HepG2 (cell line): Measurements from ENCODE around the gene NPNT. TPM values are rescaled to one million over a fixed set of nuclear protein-coding genes. Genes with fewer than 3 reads are reported as not detected.

Experiments used
- ATAC-seq: fragments of 200-7000 bp; cut with Tn5 transposase; 3 replicates; pipeline ENCODE4 v1.9.1; 2020; ENCODE audit warnings: mild to moderate bottlenecking, moderate library complexity
- BruUV-seq: library from RNA; stranded (reverse); fragments of 400-500 nt; replicated peaks from 2 replicates; lab custom pipeline; 2021; lab: Mats Ljungman, UMichigan
- CTCF ChIA-PET: fragments of 300-600 bp; formaldehyde crosslinking; extraction: SDS; loops from one replicate; lab custom pipeline; 2021; ENCODE audit warnings: low total read pairs, inconsistent platforms, low intra/inter-chr PET ratio; lab: Yijun Ruan, JAX
- POLR2A ChIA-PET: fragments of 350-600 bp; sonication (Branson Sonifier 250); formaldehyde crosslinking; loops from one replicate; lab custom pipeline; 2020; ENCODE audit warnings: antibody characterized with exemption, inconsistent platforms; lab: Yijun Ruan, JAX
- DNase-seq: peaks from one replicate; pipeline ENCODE4 v3.0.0-alpha.2; 2015; ENCODE audit warnings: low spot score
- FAIRE-seq: peaks from 3 replicates; lab custom pipeline; 2011; peaks lifted over from hg19 to GRCh38; lab: Jason Lieb, UNC
- H2AFZ ChIP-seq: one replicate; pipeline ENCODE4 v1.6.1; 2011; ENCODE audit warnings: low read length, inconsistent platforms
- H3K27ac ChIP-seq: fragments of 300-600 bp; 3 replicates; pipeline ENCODE4 v1.8.0; 2011; ENCODE audit warnings: mixed run types, mild to moderate bottlenecking, mixed read lengths, low read length, inconsistent platforms; ENCODE audit not compliant: insufficient read depth; ENCODE audit errors: extremely low read length
- H3K27me3 ChIP-seq, 2 experiments: fragments of 200-600 bp in 1 of 2; 2 replicates in 1 of 2; 3 replicates in 1 of 2; pipeline versions ENCODE4 v1.6.0 to v1.8.0; 2011; ENCODE audit warnings: low read length in 2 of 2, mild to moderate bottlenecking in 2 of 2, moderate library complexity in 2 of 2, inconsistent platforms in 1 of 2; ENCODE audit not compliant: insufficient read depth in 2 of 2, control insufficient read depth in 1 of 2
- H3K36me3 ChIP-seq, 2 experiments: fragments of 200-600 bp in 1 of 2; replicated peaks in 1 of 2; 2 replicates in 1 of 2; 3 replicates in 1 of 2; pipeline versions ENCODE4 v1.5.1 to v1.8.0; 2011; ENCODE audit warnings: low read length in 2 of 2, inconsistent platforms in 1 of 2; ENCODE audit not compliant: insufficient read depth in 2 of 2, control insufficient read depth in 1 of 2
- H3K4me1 ChIP-seq: 2 replicates; pipeline ENCODE4 v1.5.1; 2012; ENCODE audit warnings: low read length, inconsistent platforms; ENCODE audit not compliant: insufficient read depth
- H3K4me2 ChIP-seq: 2 replicates; pipeline ENCODE4 v1.6.0; 2011; ENCODE audit warnings: low read depth, low read length, inconsistent platforms
- H3K4me3 ChIP-seq, 3 experiments: fragments of 200-600 bp in 1 of 3; sonication (generic), shearing (Covaris generic) in 1 of 3; replicated peaks in 1 of 3; 2 replicates each; pipeline ENCODE4 v1.5.1; 2011 to 2016; ENCODE audit warnings: low read length in 3 of 3, inconsistent platforms in 2 of 3, low read depth in 2 of 3, mild to moderate bottlenecking in 2 of 3, control low read depth in 1 of 3, mixed read lengths in 1 of 3; ENCODE audit not compliant: insufficient read depth in 1 of 3
- H3K79me2 ChIP-seq: one replicate; pipeline ENCODE4 v1.6.1; 2011; ENCODE audit warnings: low read length, inconsistent platforms; ENCODE audit not compliant: insufficient read depth
- H3K9ac ChIP-seq: 2 replicates; pipeline ENCODE4 v1.6.0; 2011; ENCODE audit warnings: mild to moderate bottlenecking, low read depth, low read length, inconsistent platforms; ENCODE audit not compliant: insufficient read depth
- H3K9me3 ChIP-seq: 2 replicates; pipeline ENCODE4 v1.5.1; 2012; ENCODE audit warnings: mild to moderate bottlenecking, low read length
- H4K20me1 ChIP-seq: 2 replicates; pipeline ENCODE4 v1.6.0; 2011; ENCODE audit warnings: inconsistent platforms, mild to moderate bottlenecking, low read length, moderate library complexity; ENCODE audit not compliant: insufficient read depth
- HDAC1 ChIP-seq: sonication (generic); formaldehyde crosslinking; IDR thresholded peaks from 2 replicates; pipeline ENCODE4 v1.5.1; 2020; ENCODE audit warnings: mild to moderate bottlenecking, missing genetic modification reagents
- KAT2B ChIP-seq: fragments of 150-350 bp; IDR thresholded peaks from 2 replicates; pipeline ENCODE4 v1.6.1; 2014; ENCODE audit warnings: low read depth, low read length, borderline replicate concordance
- MLLT10 ChIP-seq: sonication (generic); formaldehyde crosslinking; IDR thresholded peaks from 2 replicates; pipeline ENCODE4 v1.4.0; 2020; ENCODE audit warnings: missing genetic modification reagents
- PRPF4 ChIP-seq: fragments of 200-400 bp; formaldehyde crosslinking; IDR thresholded peaks from 2 replicates; pipeline ENCODE4 v1.6.1; 2016; ENCODE audit warnings: low read length, low read depth; ENCODE audit not compliant: poor library complexity, severe bottlenecking
- ZBTB1 ChIP-seq: sonication (generic); formaldehyde crosslinking; IDR thresholded peaks from 2 replicates; pipeline ENCODE4 v1.4.0; 2020; ENCODE audit warnings: missing genetic modification reagents, borderline replicate concordance
- ZKSCAN8 ChIP-seq: IDR thresholded peaks from 2 replicates; pipeline ENCODE4 v1.6.1; 2016; ENCODE audit warnings: borderline replicate concordance, missing genetic modification reagents, missing compliant biosample characterization
- ZNF333 ChIP-seq: sonication (generic); formaldehyde crosslinking; IDR thresholded peaks from 2 replicates; pipeline ENCODE4 v1.4.0; 2020; ENCODE audit warnings: mild to moderate bottlenecking, missing genetic modification reagents, borderline replicate concordance
- WGBS: methylation state at CpG from one replicate; pipeline ENCODE4 v1.1.6; 2017; ENCODE audit warnings: low lambda C conversion rate; 5-methylcytosine and 5-hydroxymethylcytosine counted together
- in situ Hi-C: cut with HindIII; loops from 2 replicates; pipeline ENCODE4 v1.10.0; 2017; ENCODE audit warnings: low pct_unique_long_range_greater_than_20kb; ENCODE audit not compliant: extremely low pct_ligation_motif_present
- intact Hi-C: fragments of 100-400 bp; cut with micrococcal nuclease; formaldehyde crosslinking; loops from one replicate; pipeline ENCODE4 v1.10.0; 2022; ENCODE audit not compliant: unreplicated experiment
- polyA plus RNA-seq, 8 experiments: library from polyadenylated mRNA; depleted of rRNA in 3 of 8; stranded (reverse) in 7 of 8; unstranded in 1 of 8; fragments of >200 nt; fragmentation: Illumina TruSeq in 4 of 8; extraction: Trizol in 4 of 8; gene quantifications; 2 replicates each; pipeline versions ENCODE4 v1.2.1 to v1.2.3, GENCODE V29; 2011 to 2016; ENCODE audit warnings: low read depth in 4 of 8, missing spikeins in 1 of 8, mixed read lengths in 1 of 8; ENCODE audit not compliant: insufficient read depth in 1 of 8
- total RNA-seq, 5 experiments: library from RNA; depleted of rRNA; stranded (reverse); fragments of >200 nt; fragmentation: Illumina TruSeq; extraction: Trizol; gene quantifications; 2 replicates each; pipeline ENCODE4 v1.2.3, GENCODE V29; 2016; ENCODE audit warnings: low read depth in 1 of 5
- TF ChIP-seq, protein P1 (sequence below): IDR thresholded peaks from 2 replicates; pipeline ENCODE4 v1.6.1; 2016; ENCODE audit warnings: missing biosample characterization, missing genetic modification reagents, low read depth
- TF ChIP-seq, protein P2 (sequence below): sonication (generic); formaldehyde crosslinking; IDR thresholded peaks from 2 replicates; pipeline ENCODE4 v1.4.0; 2020; ENCODE audit warnings: missing genetic modification reagents, mild to moderate bottlenecking, borderline replicate concordance
- TF ChIP-seq, protein P3 (sequence below): sonication (generic); formaldehyde crosslinking; IDR thresholded peaks from 2 replicates; pipeline ENCODE4 v1.9.0; 2022; ENCODE audit warnings: missing genetic modification reagents, mild to moderate bottlenecking, borderline replicate concordance
- TF ChIP-seq, protein P4 (sequence below): sonication (generic); formaldehyde crosslinking; IDR thresholded peaks from 2 replicates; pipeline ENCODE4 v1.5.0; 2020; ENCODE audit warnings: mild to moderate bottlenecking, missing genetic modification reagents, moderate library complexity

NPNT gene
- total and polyA plus RNA-seq, 2 of the 13 experiments (the other 11 are each of a cell fraction or from before 2014, with no cell fraction given) = 1.1 to 19.1 TPM

DNA sequence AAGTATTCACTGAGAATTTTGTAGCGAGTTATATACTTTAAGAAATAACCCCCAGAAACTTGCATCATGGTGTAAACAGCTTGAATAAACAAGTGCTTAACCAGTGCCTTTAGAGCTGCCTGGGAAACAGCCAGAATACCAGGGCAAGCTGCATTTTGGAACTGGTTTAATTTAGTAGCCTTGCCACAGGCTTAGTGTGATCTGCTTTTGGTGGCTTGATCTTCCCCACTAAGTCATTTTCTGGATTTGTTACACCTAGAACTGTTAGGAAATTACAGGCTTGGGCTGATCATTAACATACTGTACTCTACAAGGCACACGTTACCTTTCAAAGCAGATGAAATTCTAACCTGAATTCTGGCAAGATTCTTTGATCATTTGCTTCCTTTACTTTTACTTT is 35.4 kb downstream of the NPNT start (continued):
- TF ChIP-seq, protein P1, sequence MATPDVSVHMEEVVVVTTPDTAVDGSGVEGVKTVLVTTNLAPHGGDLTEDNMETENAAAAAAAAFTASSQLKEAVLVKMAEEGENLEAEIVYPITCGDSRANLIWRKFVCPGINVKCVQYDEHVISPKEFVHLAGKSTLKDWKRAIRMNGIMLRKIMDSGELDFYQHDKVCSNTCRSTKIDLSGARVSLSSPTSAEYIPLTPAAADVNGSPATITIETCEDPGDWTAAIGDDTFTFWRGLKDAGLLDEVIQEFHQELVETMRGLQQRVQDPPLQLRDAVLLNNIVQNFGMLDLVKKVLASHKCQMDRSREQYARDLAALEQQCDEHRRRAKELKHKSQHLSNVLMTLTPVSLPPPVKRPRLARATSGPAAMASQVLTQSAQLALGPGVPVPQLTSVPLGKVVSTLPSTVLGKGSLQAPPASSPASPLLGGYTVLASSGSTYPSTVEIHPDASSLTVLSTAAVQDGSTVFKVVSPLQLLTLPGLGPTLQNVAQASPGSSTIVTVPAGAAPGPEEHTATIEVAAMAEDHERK (CRISPR knock-in tag) = no peak
- TF ChIP-seq, protein P2, sequence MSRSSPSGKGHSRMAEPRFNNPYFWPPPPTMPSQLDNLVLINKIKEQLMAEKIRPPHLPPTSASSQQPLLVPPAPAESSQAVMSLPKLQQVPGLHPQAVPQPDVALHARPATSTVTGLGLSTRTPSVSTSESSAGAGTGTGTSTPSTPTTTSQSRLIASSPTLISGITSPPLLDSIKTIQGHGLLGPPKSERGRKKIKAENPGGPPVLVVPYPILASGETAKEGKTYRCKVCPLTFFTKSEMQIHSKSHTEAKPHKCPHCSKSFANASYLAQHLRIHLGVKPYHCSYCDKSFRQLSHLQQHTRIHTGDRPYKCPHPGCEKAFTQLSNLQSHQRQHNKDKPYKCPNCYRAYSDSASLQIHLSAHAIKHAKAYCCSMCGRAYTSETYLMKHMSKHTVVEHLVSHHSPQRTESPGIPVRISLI (CRISPR knock-in tag) = no peak
- TF ChIP-seq, protein P3, sequence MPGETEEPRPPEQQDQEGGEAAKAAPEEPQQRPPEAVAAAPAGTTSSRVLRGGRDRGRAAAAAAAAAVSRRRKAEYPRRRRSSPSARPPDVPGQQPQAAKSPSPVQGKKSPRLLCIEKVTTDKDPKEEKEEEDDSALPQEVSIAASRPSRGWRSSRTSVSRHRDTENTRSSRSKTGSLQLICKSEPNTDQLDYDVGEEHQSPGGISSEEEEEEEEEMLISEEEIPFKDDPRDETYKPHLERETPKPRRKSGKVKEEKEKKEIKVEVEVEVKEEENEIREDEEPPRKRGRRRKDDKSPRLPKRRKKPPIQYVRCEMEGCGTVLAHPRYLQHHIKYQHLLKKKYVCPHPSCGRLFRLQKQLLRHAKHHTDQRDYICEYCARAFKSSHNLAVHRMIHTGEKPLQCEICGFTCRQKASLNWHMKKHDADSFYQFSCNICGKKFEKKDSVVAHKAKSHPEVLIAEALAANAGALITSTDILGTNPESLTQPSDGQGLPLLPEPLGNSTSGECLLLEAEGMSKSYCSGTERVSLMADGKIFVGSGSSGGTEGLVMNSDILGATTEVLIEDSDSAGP = no peak
- TF ChIP-seq HDAC1 (CRISPR knock-in tag) = no peak
- no peak for TF ChIP-seq ZBTB1
- TF ChIP-seq, protein P4, sequence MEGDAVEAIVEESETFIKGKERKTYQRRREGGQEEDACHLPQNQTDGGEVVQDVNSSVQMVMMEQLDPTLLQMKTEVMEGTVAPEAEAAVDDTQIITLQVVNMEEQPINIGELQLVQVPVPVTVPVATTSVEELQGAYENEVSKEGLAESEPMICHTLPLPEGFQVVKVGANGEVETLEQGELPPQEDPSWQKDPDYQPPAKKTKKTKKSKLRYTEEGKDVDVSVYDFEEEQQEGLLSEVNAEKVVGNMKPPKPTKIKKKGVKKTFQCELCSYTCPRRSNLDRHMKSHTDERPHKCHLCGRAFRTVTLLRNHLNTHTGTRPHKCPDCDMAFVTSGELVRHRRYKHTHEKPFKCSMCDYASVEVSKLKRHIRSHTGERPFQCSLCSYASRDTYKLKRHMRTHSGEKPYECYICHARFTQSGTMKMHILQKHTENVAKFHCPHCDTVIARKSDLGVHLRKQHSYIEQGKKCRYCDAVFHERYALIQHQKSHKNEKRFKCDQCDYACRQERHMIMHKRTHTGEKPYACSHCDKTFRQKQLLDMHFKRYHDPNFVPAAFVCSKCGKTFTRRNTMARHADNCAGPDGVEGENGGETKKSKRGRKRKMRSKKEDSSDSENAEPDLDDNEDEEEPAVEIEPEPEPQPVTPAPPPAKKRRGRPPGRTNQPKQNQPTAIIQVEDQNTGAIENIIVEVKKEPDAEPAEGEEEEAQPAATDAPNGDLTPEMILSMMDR (CRISPR knock-in tag) = no peak
- TF ChIP-seq, all 625 proteins: peak for 0

DNA sequence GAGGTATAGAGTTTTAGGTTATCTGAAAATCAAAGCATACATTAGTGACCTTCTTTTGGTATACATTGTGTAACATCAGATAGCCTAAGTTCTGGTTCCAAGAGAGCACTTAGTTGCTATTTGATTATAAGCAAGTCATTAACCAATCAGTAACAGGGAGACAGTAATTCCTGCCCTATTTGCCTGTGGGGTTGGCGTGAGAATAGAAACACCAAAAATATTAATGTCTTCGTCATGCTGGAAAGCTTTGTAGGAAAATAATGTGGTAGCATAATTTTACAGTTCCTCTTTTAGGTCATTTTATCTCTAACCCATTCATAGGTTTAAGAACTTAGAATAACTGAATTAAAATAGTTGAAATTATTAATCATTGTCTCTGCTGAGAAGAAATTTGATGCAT is 37.8 kb downstream of the NPNT start:
- H2AFZ ChIP-seq = no peak overlapping the region
- in situ Hi-C loops = no loop called here
- no peak for DNase-seq
- WGBS = 91% methylated on average over 2 of the region's 2 CpGs
- ChIA-PET CTCF (no interaction called here), POLR2A (no interaction called here)
- no peaks in the 10 kb centered on the region for H3K4me1 ChIP-seq
- no peaks in the 10 kb centered on the region for H3K36me3 ChIP-seq
- no peak overlapping the region for H3K4me3 ChIP-seq
- H3K27me3 ChIP-seq = no peaks in the 10 kb centered on the region; a peak in 1 of 5 replicates
- no peaks in the 10 kb centered on the region for H3K9me3 ChIP-seq
- no peak overlapping the region for H3K4me2 ChIP-seq
- no peak overlapping the region for H3K27ac ChIP-seq
- no peak overlapping the region for H3K9ac ChIP-seq
- no peaks in the 10 kb centered on the region for H4K20me1 ChIP-seq
- no peaks in the 10 kb centered on the region for H3K79me2 ChIP-seq
- intact Hi-C loops = no loop called here
- BruUV-seq = no TSS peak
- no peak for FAIRE-seq
- no peak for ATAC-seq
- TF ChIP-seq KAT2B (no peak), ZKSCAN8 (CRISPR knock-in tag) (no peak), PRPF4 (no peak), ZNF333 (CRISPR knock-in tag) (no peak), MLLT10 (no peak)
